Hepatocyte (in vitro differentiated cells): ENCODE results near the gene APBB2.

Experiments used
- EZH2 ChIP-seq: fragments of 200-600 bp; sonication (generic); IDR thresholded peaks from 2 replicates; pipeline ENCODE4 v1.6.1; 2016; ENCODE audit warnings: antibody characterized with exemption, mild to moderate bottlenecking, borderline replicate concordance
- TF ChIP-seq, protein P1 (sequence below): fragments of 200-600 bp; sonication (generic); IDR thresholded peaks from 2 replicates; pipeline ENCODE4 v1.5.1; 2016; ENCODE audit warnings: antibody characterized with exemption, mild to moderate bottlenecking; ENCODE audit not compliant: poor library complexity

DNA sequence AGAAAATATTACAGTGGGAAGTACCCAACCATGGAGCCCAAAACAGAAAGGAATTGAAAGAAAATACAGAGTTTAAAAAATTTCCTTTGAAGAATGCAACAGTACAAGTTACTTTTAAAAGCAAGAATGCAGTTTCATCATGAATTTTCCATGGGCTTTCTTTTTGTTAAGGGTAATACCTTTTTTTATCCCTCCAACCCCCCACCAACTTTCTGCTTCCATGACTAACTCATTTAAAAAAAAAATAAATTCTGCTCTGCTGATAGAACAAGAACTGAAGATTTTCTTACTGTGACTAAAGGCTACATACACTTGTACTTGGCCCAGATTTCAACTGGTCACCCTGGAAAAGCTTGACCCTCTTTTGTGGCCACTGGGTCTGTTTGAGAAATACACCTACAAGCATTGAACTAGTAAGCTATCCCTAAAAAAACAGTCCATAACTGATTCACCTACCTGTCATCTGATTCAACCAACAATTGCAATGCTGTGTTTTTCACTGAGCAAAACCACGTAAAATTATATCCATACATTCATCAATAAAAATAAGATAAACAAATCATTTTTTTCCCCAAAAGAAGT lies 250.4 kb downstream of the APBB2 start:
- TF ChIP-seq, protein P1, sequence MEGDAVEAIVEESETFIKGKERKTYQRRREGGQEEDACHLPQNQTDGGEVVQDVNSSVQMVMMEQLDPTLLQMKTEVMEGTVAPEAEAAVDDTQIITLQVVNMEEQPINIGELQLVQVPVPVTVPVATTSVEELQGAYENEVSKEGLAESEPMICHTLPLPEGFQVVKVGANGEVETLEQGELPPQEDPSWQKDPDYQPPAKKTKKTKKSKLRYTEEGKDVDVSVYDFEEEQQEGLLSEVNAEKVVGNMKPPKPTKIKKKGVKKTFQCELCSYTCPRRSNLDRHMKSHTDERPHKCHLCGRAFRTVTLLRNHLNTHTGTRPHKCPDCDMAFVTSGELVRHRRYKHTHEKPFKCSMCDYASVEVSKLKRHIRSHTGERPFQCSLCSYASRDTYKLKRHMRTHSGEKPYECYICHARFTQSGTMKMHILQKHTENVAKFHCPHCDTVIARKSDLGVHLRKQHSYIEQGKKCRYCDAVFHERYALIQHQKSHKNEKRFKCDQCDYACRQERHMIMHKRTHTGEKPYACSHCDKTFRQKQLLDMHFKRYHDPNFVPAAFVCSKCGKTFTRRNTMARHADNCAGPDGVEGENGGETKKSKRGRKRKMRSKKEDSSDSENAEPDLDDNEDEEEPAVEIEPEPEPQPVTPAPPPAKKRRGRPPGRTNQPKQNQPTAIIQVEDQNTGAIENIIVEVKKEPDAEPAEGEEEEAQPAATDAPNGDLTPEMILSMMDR: no peak
- TF ChIP-seq EZH2: no peak
